GM18858 (cell line): ENCODE results near the gene SLC39A13.

Experiments
- ATAC-seq: cut with Tn5 transposase; IDR thresholded peaks from one replicate; pipeline ENCODE4 v1.9.1; 2021; ENCODE audit not compliant: unreplicated experiment

Gene SLC39A13

DNA sequence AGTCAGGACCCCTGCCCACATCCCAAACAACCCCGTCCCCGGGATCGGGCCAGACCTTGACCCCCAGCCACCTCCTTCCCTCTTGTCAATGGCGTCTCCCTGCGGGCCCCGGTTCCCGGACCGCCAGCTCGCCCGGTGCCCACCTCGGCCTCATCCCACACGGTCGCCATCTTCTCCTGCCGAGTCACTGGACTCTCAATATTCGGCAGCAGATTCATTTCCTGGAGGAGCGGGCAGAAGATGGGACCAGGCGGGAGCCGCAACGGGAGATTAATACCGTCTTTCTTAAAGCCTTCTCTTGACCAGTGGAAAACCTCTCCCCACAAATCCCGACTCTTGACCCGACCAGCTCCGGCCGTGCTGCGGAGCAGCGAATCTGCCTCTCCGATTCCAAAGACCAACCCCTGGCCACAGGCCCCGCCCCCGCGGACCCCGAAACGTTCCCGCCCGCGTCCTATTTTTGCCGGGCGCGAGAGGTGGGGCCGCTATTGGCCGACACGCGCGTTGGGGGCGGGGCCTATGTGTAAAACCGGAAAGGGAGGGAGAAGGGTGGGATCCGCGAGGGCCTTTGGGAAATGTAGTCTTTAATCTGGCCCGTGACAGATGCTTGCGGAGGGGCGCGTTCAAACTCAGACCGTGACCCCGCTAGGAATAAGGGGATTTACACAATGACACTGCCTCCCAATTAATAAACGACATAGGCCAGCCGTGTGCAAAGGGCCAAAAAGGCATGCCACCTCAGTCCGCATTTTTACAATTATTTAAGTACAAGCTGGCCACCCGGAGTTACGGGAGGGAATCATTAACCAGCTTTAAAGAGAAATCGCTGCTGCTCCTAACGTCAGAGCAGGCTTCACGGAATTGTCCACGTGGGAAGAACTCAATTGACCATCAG lies 17.9 kb downstream of the SLC39A13 start, which contains the start of gene PSMC3:
Gene PSMC3, minus strand, starts transcription at position 378 of the 895 bp plus-strand sequence. Its CDS starts 160 bp downstream, at position 218.
- ATAC-seq, result peak; percentile 78

DNA sequence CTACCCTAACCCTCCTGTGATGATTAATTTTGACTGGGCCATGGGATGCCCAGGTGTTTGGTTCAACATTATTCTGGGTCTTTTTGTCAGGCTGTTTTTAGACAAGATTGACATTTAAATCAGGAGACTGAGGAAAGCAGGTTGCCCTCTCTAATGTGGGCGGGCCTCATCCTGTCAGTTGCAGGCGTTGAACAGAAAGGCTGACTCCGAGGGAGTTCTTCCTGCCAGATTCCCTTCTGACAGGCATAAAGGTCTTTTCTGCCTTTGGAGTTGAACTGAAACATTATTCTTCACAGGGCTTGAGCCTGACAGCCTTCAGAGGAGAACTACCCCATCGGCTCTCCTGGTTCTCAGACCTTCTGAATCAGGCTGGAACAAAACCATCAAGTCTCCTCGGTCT lies 22.1 kb downstream of the SLC39A13 start:
- no peak for ATAC-seq

DNA sequence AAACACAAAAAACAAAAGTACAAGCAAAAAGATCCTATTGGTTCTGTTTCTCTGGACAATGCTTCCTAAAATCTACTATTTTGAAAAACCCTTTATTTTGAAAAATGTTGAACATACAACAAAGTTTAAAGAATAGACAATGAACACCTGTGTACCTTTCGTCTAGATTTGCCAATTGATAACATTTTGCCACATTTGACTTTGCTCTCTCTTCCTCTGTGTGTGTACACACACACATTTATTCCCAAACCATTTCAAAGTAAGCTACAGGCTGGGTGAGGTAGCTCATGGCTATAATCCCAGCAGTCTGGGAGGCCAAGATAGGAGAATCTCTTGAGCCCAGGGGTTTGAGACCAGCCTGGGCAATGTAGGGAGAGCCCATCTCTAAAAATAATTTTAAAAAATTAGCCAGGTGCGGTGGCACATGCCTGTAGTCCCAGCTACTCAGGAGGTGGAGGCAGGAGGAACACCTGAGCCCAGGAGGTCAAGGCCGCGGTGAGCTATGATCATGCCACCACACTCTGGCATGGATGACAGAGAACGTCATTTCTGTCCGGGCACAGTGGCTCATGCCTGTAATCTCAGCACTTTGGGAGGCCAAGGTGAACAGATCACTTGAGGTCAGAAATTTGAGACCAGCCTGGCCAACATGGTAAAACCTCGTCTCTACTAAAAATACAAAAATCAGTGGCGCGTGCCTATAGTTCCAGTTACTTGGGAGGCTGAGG lies 23.1 kb downstream of the SLC39A13 start:
- no peak for ATAC-seq

DNA sequence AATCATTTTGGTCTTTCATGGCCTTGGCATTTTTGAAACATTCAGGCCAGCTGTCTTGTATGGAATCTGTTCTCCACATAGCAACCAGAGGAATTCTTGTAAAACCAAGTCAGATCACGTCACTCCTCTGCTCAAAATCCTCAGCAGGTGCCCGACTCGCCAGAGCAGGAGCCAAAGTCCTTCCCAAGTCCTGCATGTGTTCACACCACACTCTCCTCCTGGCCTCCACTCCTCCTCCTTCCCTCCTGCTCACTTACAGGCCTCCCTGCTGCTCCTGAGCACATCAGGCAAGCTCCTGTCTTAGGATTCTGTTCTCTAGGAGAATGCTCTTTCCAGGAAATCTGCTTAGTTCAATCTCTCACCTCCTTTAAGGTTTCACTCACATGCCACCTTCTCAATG lies 24.8 kb downstream of the SLC39A13 start:
- ATAC-seq, result no peak

DNA sequence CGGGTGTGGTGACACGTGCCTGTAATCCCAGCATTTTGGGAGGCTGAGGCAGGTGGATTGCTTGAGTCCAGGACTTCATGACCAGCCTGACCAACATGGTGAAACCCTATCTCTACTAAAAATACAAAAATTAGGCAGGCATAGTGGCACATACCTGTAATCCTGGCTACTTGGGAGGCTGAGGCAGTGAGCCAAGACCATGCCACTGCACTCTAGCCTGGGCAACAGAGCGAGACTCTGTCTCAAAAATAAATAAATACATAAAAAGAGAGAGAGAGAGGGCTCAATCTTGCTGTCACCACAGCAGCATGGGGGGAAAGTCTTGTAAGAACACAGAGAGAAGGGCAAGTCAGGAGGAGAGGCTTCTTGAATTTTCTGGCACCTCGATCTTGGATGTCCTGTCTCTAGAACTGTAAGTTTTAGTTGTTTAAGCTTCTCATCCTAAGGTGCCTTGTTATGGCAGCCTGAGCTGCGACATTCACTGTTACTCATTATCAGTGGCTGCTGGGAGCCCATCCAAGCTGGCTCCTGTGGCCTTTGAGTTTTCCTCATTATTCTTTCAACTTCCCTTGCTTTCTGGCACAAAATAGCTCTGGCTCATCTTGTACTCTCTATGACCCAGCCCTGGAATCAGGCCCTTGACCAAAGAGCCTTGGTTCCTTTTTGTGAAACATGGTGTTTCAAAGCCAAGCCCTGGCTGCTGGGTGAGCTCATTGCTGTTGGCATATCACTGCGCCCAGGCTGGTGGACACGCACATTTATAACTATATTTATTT lies 25.8 kb downstream of the SLC39A13 start:
- no peak for ATAC-seq

DNA sequence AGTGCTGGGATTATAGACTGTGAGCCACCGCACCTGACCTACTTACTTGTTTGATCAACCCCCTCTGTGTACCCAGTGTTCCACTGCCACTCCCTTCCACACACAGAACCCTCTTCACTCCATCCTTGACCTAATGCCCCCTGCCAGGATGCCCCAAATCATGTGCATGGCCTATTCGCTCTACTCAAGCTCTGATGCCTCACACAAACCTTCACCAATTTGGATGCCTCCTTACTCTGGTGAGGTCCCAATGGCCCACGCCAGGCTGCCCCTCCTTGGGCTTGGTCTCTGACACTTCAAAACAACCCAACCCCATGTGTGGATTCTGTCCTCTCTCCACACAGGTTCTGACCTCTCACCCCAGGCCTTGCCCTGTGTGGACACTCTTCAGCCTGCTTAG lies 27.3 kb downstream of the SLC39A13 start:
- ATAC-seq, result no peak

DNA sequence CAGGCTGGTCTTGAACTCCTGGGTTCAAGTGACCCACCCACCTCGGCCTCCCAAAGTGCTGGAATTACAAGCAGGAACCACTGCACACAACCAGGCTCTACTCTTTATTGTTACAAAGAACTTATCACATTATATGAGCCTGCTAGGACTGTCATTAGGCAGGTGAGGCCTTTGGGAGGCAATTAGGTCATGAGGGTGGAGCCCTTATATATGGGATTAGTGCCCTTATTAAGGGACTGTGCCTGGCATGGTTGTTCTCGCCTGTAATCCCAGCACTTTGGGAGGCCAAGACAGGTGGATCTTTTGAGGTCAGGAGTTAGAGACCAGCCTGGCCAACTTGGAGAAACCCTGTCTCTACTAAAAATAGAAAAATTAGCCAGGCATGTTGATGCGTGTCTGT lies 28.3 kb downstream of the SLC39A13 start:
- no peak for ATAC-seq

DNA sequence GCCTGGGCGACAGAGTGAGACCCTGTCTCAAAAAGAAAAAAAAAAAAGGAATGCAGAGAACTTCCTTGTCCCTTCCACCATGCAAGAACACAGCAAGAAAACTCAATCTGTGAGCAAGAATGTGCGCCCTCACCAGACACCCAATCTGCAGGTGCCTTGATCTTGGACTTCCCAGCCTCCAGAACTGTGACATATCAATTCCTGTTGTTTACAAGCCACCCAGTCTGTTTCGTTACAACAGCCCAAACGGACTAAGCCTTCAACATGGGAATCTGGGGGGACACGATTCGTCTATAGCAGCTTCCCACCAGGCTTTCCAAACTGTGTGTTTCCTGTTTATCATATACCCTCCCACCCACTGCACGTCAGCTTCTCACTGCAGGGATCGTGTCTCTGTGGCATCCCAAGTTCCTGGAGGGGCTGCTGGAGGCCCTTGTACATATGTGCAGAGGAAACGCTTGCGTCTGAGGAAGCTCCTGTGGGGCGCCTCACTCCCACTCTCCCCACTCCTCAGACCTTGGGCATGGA lies 28.9 kb downstream of the SLC39A13 start:
- ATAC-seq, result no peak

DNA sequence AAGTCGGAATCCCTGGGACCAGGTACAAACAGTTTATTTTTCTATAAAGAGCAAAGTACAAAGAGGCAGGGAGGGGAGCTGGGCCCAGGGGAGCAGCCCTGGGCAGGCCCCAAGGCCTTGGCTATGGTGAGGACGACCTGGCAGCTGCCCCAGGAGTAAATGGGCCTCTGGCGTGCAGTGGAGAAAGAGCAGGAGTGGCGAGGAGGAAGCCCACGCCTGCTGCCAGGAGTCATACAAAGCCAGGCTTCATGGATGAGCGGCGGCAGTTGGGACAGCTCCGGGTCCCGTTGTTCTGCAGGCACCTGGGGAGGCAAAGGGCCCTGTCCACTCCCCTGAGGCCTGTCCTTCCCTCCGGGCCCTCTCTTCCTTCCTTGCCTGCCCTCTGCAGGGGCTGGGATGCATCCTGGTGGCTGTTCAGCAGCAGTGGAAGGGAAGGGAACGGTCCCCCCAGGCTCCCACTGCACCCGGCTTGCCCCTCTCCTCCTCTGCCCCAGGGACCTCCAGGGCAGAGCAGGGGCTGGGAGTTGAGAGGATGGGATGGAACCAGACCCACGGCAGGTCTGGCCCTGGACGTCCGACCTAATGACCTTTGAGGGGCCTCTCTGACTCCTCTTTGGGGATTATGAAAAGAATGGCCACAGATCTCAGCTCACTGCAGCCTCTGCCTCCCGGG lies 29.5 kb downstream of the SLC39A13 start:
- ATAC-seq, result no peak

DNA sequence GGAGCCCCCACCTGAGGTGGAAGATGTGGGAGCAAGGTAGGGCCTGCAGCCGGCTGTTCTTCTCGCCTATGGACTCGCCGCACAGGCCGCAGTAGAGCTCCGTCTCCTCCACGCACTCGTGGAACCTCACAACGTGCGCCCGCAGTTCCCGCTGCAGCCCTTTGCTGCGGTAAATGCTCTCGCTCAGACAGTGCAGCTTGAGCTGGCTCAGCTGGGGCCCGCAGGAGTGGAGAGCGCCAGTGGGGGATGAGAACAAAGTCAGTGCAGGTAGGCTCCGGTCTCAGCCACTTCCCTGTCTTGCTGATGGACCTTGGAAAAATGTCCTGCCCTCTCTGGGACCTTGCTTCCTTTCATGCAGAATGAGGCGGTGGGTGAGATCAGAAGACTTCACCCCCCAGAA lies 30.3 kb downstream of the SLC39A13 start:
- ATAC-seq, result no peak

DNA sequence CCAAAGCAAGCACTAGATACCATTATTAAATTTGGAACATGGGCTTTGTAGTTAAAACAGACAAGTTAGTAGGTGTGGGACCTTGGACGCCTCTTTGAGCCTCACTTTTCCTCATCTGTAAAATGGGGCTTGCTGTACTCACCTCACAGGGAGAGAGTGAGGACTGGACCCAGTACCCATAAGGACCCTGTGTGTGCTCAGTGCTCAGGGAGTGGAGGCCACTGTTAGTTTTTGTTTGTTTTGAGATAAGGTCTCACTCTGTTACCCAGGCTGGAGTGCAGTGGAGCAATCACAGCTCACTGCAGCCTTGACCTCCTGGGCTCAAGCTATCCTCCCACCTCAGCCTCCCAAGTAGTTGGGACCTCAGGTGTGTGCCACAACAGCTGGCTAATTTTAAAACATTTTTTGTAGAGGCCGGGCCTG lies 31.7 kb downstream of the SLC39A13 start:
- ATAC-seq, result no peak

DNA sequence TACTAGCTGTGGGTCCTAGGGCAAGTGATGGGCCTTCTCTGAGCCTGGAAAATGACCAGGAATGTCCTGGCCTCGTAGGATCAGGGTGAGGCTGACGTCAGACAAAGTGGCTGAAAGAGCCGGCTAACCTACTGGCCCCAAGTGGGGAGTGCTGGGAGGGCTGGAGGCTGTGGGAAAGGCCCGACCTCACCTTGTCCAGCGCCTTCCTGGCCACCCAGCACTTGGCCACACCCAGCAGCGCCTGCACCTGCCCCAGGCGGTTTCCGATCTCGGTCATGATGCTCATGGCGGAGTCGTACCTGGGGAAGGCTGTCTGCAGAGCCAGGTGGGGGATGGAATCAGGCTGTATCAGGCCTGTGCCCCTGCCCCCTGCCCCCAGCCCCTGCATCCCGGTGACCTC lies 33.0 kb downstream of the SLC39A13 start:
- ATAC-seq, result no peak

DNA sequence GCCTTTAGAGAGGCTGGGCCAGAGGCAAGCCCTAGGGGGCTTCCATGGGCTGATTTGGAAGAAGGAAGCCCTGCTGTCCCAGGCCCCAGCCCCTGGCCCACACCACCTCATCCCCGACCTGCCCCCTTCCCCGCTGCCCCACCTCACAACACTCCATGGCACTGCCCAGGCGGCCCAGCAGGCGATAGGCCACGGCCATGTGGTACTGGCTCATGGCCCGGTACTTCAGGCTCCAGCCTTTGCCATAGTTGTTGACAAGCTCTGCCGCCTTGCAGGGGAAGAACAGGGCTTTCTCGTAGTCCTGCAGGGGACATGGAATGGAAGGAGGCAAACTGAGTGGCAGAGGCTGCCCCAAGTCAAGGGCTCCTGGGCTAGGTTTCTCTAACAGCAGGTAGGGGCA lies 34.1 kb downstream of the SLC39A13 start:
- ATAC-seq, result no peak

DNA sequence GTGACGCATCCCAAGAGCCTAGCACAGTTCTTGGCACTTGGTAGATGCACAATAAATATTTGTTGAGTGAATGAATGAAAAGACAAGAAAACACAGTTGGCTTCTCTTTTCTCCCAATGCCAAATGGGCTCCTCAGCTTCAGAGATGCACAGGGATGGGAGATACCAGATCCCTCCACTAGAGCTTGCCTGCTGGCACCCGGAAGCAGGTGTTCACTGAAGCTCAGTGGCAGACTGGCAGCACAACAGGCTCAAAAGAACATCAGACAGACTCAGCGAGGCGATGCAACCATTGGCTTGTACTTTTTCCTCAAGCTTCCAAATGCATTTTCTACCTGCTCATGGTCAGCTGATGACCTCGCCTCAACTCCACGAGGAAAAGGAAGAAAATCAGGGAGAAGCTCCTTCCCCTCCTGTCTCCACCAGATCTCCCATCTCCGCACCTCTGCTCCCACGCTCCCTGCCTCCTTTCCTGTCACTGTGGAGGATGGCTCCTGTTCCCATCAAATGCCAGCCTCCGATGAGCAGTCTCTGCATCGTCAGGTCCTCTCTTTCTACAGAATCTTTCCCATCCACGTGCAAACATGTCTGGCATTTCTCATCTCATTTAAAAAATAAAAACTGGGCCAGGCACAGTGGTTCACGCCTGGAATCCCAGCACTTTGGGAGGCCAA lies 34.8 kb downstream of the SLC39A13 start:
- no peak for ATAC-seq

DNA sequence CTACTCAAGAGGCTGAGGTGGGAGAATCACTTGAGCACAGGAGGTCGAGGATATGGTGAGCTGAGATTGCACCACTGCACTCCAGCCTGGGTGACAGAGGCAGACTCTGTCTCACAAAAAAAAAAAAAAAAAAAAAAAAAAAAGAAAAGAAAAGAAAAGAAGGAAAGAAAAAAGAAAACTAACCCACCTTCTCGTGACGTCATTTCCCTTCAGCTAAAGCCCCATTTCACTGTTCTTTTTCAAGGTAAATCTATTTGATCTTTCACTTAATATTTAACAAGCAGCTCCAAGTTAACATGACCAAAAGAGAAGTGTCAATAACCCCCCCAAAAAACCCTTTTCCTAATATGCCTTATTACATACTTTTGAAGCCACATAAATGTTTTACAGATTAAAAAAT lies 35.4 kb downstream of the SLC39A13 start:
- no peak for ATAC-seq

DNA sequence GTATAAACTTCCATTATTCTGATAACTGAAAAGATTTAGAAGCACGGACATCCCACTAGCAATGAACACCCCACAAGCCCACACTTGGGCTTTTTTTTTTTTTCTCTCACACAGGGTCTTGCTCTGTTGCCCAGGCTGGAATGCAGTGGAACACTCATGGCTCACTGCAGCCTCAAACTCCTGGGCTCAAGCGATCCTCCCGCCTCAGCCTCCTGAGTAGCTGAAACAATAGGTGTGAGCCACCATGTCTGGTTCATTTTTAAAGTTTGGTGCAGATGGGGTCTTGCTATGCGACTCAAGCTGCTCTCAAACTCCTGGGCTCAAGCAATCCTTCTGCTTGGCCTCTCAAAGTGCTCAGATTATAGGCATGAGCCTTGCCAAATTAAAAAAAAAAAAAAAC lies 37.5 kb downstream of the SLC39A13 start:
- ATAC-seq, result no peak

DNA sequence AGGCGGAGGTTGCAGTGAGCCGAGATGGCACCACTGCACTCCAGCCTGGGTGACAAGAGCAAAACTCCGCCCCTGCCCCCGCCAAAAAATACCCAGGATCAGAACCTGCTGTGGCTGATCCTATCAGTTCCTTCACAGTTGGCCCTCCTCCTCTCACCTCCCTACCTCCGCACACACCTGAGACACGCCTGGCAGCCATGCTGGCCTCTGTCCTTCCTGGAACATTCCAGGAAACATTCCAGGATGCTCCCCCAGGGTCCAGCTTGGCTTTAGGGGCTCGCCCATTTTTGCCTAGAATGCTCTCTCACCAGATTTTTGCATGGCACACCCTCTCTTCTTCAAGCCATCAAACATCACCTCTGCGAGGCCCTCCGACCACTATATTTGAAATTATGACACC lies 38.4 kb downstream of the SLC39A13 start:
- ATAC-seq, result no peak

DNA sequence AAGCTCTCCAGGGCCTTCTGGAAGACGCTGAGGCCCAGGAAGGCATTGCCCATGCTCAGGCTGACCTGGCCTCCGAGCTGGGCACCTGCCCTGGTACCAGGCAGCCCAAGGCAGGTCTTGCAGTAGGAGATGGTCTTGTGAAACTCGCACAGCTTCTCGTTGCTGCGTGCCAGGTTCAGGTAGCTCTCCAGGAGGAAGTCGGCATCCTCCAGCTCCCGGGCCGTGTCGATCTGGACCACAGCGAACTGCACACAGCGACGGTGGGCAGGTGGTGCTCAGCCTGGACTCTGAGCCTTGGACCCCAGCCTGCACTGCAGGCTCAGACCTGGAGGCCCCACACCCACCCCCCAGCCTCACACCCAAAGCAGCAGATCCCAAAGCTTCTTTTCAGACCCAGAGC lies 39.5 kb downstream of the SLC39A13 start:
- ATAC-seq, result no peak

DNA sequence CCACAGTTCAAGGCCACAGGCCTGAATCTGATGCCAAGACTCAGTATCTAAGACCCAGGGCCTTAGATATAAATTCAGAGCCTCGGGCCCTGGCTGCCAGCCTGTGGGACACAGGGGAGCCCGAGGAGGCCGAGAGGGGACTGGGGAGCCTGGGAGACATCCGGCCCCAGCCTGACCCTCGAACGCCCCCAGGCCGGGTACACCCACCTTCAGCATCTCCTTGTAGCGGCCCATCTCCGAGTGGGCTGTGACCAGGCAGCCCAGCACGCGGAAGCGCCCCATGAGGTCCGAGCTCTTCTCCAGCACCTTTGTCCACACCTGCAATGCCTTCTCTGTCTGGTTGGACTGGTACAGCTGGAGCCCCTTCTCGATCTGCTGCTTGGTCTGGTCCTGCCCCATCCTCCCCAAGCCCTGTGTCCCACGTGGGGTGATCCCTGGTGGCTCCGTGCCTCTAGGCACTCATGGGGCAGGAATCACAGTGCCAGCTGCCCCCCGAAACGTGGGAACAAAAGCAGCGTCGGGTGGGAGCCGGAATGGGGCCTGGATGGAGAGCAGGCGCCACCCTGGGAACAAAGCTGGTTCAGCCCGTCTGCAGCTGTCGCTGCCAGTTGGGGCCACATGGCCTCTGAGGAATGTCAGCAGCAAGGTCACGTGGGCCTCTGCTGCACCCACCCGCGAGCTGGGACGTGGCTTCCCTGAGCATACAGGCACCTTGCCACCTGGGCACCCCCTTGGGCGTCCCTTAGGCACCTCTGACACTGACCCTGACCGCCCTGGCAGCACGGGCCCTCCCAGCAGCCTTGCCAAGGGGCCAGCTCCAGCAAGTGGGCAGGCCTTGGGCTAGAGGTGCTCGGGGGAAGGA lies 40.4 kb downstream of the SLC39A13 start, which contains the start of gene RAPSN:
Gene RAPSN, minus strand, starts transcription at position 571 of the 862 bp plus-strand sequence. Its CDS starts 172 bp downstream, at position 399.
- no peak for ATAC-seq
